ENCODE results near the gene SMYD3. TPM values are rescaled to one million over a fixed set of nuclear protein-coding genes. Genes with fewer than 3 reads are reported as not detected.

Gene SMYD3
- polyA plus RNA-seq, 1 experiment, result 39.9 TPM

- DNase-seq (ENCODE audit: low read depth, low spot score), result no peak
- POLR2A ChIA-PET, result no interaction called here
- CTCF ChIA-PET, result no interaction called here
Observed at GRCh38 chr1:246471688-246472087, 35.4 kb downstream of the SMYD3 start.

GRCh38 chr1:246470585-246470984, 36.5 kb downstream of the SMYD3 start:
- no peak for DNase-seq (ENCODE audit: low read depth, low spot score)
- Histone ChIP-seq H3K27ac (ENCODE audit: low read depth, low read length) (no peak overlapping the region), H3K4me3 (ENCODE audit: low read depth, low read length) (no peak overlapping the region), H3K27me3 (ENCODE audit: control insufficient read depth, insufficient read depth, low read length) (no peaks in the 10 kb centered on the region), H3K9me3 (ENCODE audit: control insufficient read depth, insufficient read depth, low read length) (no peaks in the 10 kb centered on the region)
- ChIA-PET CTCF (no interaction called here), POLR2A (no interaction called here)
- TF ChIP-seq CTCF (IDR thresholded peaks at IDR 0.05; ENCODE audit: low read depth, low read length), result no peak

More at GRCh38 chr1:246471688-246472087, 35.4 kb downstream of the SMYD3 start:
- Histone ChIP-seq H3K9me3 (ENCODE audit: control insufficient read depth, insufficient read depth, low read length) (no peaks in the 10 kb centered on the region), H3K4me3 (ENCODE audit: low read depth, low read length) (no peak overlapping the region), H3K27ac (ENCODE audit: low read depth, low read length) (no peak overlapping the region), H3K27me3 (ENCODE audit: control insufficient read depth, insufficient read depth, low read length) (no peaks in the 10 kb centered on the region)
- no peak for TF ChIP-seq CTCF (IDR thresholded peaks at IDR 0.05; ENCODE audit: low read depth, low read length)

- H3K9me3 ChIP-seq (ENCODE audit: control insufficient read depth, insufficient read depth, low read length), result no peaks in the 10 kb centered on the region
- TF ChIP-seq CTCF (IDR thresholded peaks at IDR 0.05; ENCODE audit: low read depth, low read length), result no peak
- no peak overlapping the region for H3K27ac ChIP-seq (ENCODE audit: low read depth, low read length)
- DNase-seq (ENCODE audit: low read depth, low spot score), result no peak
- no peak overlapping the region for H3K4me3 ChIP-seq (ENCODE audit: low read depth, low read length)
- ChIA-PET CTCF (no interaction called here), POLR2A (no interaction called here)
- no peaks in the 10 kb centered on the region for H3K27me3 ChIP-seq (ENCODE audit: control insufficient read depth, insufficient read depth, low read length)
Observed at GRCh38 chr1:246462986-246463385, 44.1 kb downstream of the SMYD3 start.

GRCh38 chr1:246460406-246460805, 46.7 kb downstream of the SMYD3 start:
- H3K27me3 ChIP-seq (ENCODE audit: control insufficient read depth, insufficient read depth, low read length), result no peaks in the 10 kb centered on the region
- POLR2A ChIA-PET, result no interaction called here
- TF ChIP-seq CTCF (IDR thresholded peaks at IDR 0.05; ENCODE audit: low read depth, low read length), result no peak
- H3K27ac ChIP-seq (ENCODE audit: low read depth, low read length), result no peak overlapping the region
- no peak overlapping the region for H3K4me3 ChIP-seq (ENCODE audit: low read depth, low read length)
- no peaks in the 10 kb centered on the region for H3K9me3 ChIP-seq (ENCODE audit: control insufficient read depth, insufficient read depth, low read length)
- DNase-seq (ENCODE audit: low read depth, low spot score), result no peak
- CTCF ChIA-PET, result interaction anchor here (0.9 to 1.5 kb wide), 2 partner anchors 9 to 229 kb away, joined by 3 to 4 read pairs; no protein-coding TSS in a partner anchor

- H3K27ac ChIP-seq (ENCODE audit: low read depth, low read length), result no peak overlapping the region
- DNase-seq (ENCODE audit: low read depth, low spot score), result no peak
- ChIA-PET CTCF (interaction anchor here (1.5 kb wide), 1 partner anchor 230 kb away, joined by 3 read pairs; no protein-coding TSS in a partner anchor), POLR2A (no interaction called here)
- no peak overlapping the region for H3K4me3 ChIP-seq (ENCODE audit: low read depth, low read length)
- H3K9me3 ChIP-seq (ENCODE audit: control insufficient read depth, insufficient read depth, low read length), result no peaks in the 10 kb centered on the region
- TF ChIP-seq CTCF (IDR thresholded peaks at IDR 0.05; ENCODE audit: low read depth, low read length), result no peak
- no peaks in the 10 kb centered on the region for H3K27me3 ChIP-seq (ENCODE audit: control insufficient read depth, insufficient read depth, low read length)
Observed at GRCh38 chr1:246459221-246459620, 47.9 kb downstream of the SMYD3 start.
